Body of pancreas (tissue), 4 donors: ENCODE results near the gene KLHL29. TPM values are rescaled to one million over a fixed set of nuclear protein-coding genes. Genes with fewer than 3 reads are reported as not detected.

Experiments used
- ATAC-seq: fragments of 150-250 bp; one replicate; pipeline ENCODE4 v1.9.1; 2016
- DNase-seq, 4 donors: peaks; one replicate each; pipeline ENCODE4 v3.0.0-alpha.2; 2019
- H3K27ac ChIP-seq, 4 donors: fragments of 200-600 bp; sonication (generic); 1 replicate in 3 of 4; 2 replicates in 1 of 4; pipeline versions ENCODE4 v1.5.1 to v1.6.1; 2016 to 2019; ENCODE audit warnings: mild to moderate bottlenecking in 1 of 4, mixed read lengths in 1 of 4, moderate library complexity in 1 of 4
- H3K27me3 ChIP-seq, 2 donors: fragments of 200-600 bp; sonication (generic); one replicate each; pipeline ENCODE4 v1.6.0; 2016; ENCODE audit warnings: mild to moderate bottlenecking in 1 of 2
- H3K36me3 ChIP-seq, 2 donors: fragments of 200-600 bp; sonication (generic); replicated peaks in 1 of 2; 2 replicates each; pipeline ENCODE4 v1.5.1; 2016; ENCODE audit warnings: low read depth in 2 of 2; ENCODE audit not compliant: insufficient read depth in 1 of 2
- H3K4me1 ChIP-seq: fragments of 200-600 bp; sonication (generic); one replicate; pipeline ENCODE4 v1.6.0; 2016
- H3K4me3 ChIP-seq, 2 donors: fragments of 200-600 bp; sonication (generic); 1 replicate in 1 of 2; 2 replicates in 1 of 2; pipeline ENCODE4 v1.5.1; 2016 to 2019
- H3K9me3 ChIP-seq, 3 donors: fragments of 200-600 bp; sonication (generic); 1 replicate in 2 of 3; 2 replicates in 1 of 3; pipeline ENCODE4 v1.5.1; 2016
- CTCF ChIP-seq, 7 experiments: fragments of 450-650 bp in 4 of 7; fragments of 200-600 bp in 3 of 7; sonication (generic) in 3 of 7; IDR thresholded peaks; one replicate each; pipeline ENCODE4 v1.5.1; 2016 to 2019; ENCODE audit warnings: antibody characterized with exemption in 7 of 7
- POLR2A ChIP-seq, 3 donors: fragments of 450-650 bp; IDR thresholded peaks; one replicate each; pipeline ENCODE4 v1.6.1; 2016; ENCODE audit warnings: antibody characterized with exemption in 3 of 3, mild to moderate bottlenecking in 2 of 3
- WGBS, 2 donors: methylation state at CpG; one replicate each; pipeline ENCODE4 v1.1.5; 2017; 5-methylcytosine and 5-hydroxymethylcytosine counted together
- intact Hi-C: fragments of 100-400 bp; cut with DNase I; formaldehyde crosslinking; loops from one replicate; pipeline ENCODE4 v1.15.1; 2023
- total RNA-seq, 2 donors: library from RNA; depleted of rRNA; stranded (reverse); fragments of >200 nt; gene quantifications; one replicate each; pipeline ENCODE4 v1.1.0, GENCODE V29; 2016

KLHL29 gene
- total RNA-seq, 2 donors from 2014 or later = 4.0 to 4.4 TPM

- Histone ChIP-seq H3K27me3 (no peaks in the 10 kb centered on the region), H3K9me3 (no peaks in the 10 kb centered on the region), H3K4me1 (no peaks in the 10 kb centered on the region), H3K36me3 (no peaks in the 10 kb centered on the region), H3K27ac (no peak overlapping the region), H3K4me3 (no peak overlapping the region)
- intact Hi-C loops = no loop called here
- no peak for ATAC-seq
- DNase-seq = no peak
- TF ChIP-seq POLR2A (IDR thresholded peaks at IDR 0.05) (no peak), CTCF (IDR thresholded peaks at IDR 0.05) (no peak)
- 65 to 70% methylated on average over 5 of the region's 5 CpGs for WGBS, 2 donors
Observed at GRCh38 chr2:23530909-23531276, 145.9 kb downstream of the KLHL29 start.

- ATAC-seq (no peak), DNase-seq (no peak)
- TF ChIP-seq POLR2A (IDR thresholded peaks at IDR 0.05) (no peak), CTCF (IDR thresholded peaks at IDR 0.05) (no peak)
- WGBS, 2 donors = 83 to 86% methylated on average over 11 of the region's 11 CpGs
- H3K36me3 ChIP-seq = no peaks in the 10 kb centered on the region
- intact Hi-C loops = no loop called here
- H3K9me3 ChIP-seq = no peaks in the 10 kb centered on the region
- H3K27ac ChIP-seq = no peak overlapping the region
- H3K4me1 ChIP-seq = no peaks in the 10 kb centered on the region
- no peak overlapping the region for H3K4me3 ChIP-seq
- no peaks in the 10 kb centered on the region for H3K27me3 ChIP-seq
Observed at GRCh38 chr2:23531280-23531679, 146.3 kb downstream of the KLHL29 start.

- 78 to 87% methylated on average over 6 to 8 of the region's 8 CpGs for WGBS, 2 donors
- Histone ChIP-seq H3K36me3 (no peaks in the 10 kb centered on the region), H3K4me1 (no peaks in the 10 kb centered on the region), H3K27me3 (no peaks in the 10 kb centered on the region), H3K9me3 (no peaks in the 10 kb centered on the region), H3K27ac (no peak overlapping the region), H3K4me3 (no peak overlapping the region)
- DNase-seq (no peak), ATAC-seq (no peak)
- intact Hi-C loops = no loop called here
- no peak for TF ChIP-seq CTCF (IDR thresholded peaks at IDR 0.05)
- TF ChIP-seq POLR2A (IDR thresholded peaks at IDR 0.05) = no peak
Observed at GRCh38 chr2:23531881-23532280, 146.9 kb downstream of the KLHL29 start.

- no peaks in the 10 kb centered on the region for H3K9me3 ChIP-seq
- no peak overlapping the region for H3K4me3 ChIP-seq
- WGBS, 2 donors = 72 to 80% methylated on average over 23 of the region's 23 CpGs
- no peaks in the 10 kb centered on the region for H3K36me3 ChIP-seq
- TF ChIP-seq POLR2A (IDR thresholded peaks at IDR 0.05) (no peak), CTCF (IDR thresholded peaks at IDR 0.05) (no peak)
- intact Hi-C loops = no loop called here
- no peak overlapping the region for H3K27ac ChIP-seq
- H3K27me3 ChIP-seq = no peaks in the 10 kb centered on the region
- no peak for ATAC-seq
- no peak for DNase-seq
- no peaks in the 10 kb centered on the region for H3K4me1 ChIP-seq
Observed at GRCh38 chr2:23532391-23533337, 147.7 kb downstream of the KLHL29 start.

GRCh38 chr2:23533338-23533695 lies 148.3 kb downstream of the KLHL29 start:
- Histone ChIP-seq H3K36me3 (no peaks in the 10 kb centered on the region), H3K9me3 (no peaks in the 10 kb centered on the region), H3K4me3 (no peak overlapping the region), H3K27ac (no peak overlapping the region), H3K27me3 (no peaks in the 10 kb centered on the region), H3K4me1 (no peaks in the 10 kb centered on the region)
- ATAC-seq (no peak), DNase-seq (no peak)
- WGBS, 2 donors = 78 to 79% methylated on average over 8 to 9 of the region's 9 CpGs
- intact Hi-C loops = no loop called here
- TF ChIP-seq CTCF (IDR thresholded peaks at IDR 0.05) (no peak), POLR2A (IDR thresholded peaks at IDR 0.05) (no peak)
